NCI-H1417 treated with DMSO at 0.1 percent for 48 hours (cell line): ENCODE measurements around the gene FSTL4.

Experiments
- DNase-seq: peaks from one replicate; lab custom pipeline; 2025; lab: John Stamatoyannopoulos, UW

FSTL4 gene

GRCh38 chr5:133291524-133291923 is 320.8 kb downstream of the FSTL4 start:
- DNase-seq = no peak

GRCh38 chr5:133290669-133291240 is 321.6 kb downstream of the FSTL4 start:
- no peak for DNase-seq

- peak; percentile 36 for DNase-seq
These were observed 322.5 kb downstream of the FSTL4 start for GRCh38 chr5:133289686-133290367.

- DNase-seq = no peak
These were observed 324.8 kb downstream of the FSTL4 start for GRCh38 chr5:133287500-133287899.

- no peak for DNase-seq
These were observed 325.9 kb downstream of the FSTL4 start for GRCh38 chr5:133286483-133286882.

- DNase-seq = no peak
These were observed 326.7 kb downstream of the FSTL4 start for GRCh38 chr5:133285583-133286021.

GRCh38 chr5:133284306-133284705 is 328.0 kb downstream of the FSTL4 start:
- no peak for DNase-seq

- DNase-seq = no peak
These were observed 334.0 kb downstream of the FSTL4 start for GRCh38 chr5:133278317-133278716.

- DNase-seq = no peak
These were observed 334.6 kb downstream of the FSTL4 start for GRCh38 chr5:133277744-133278143.

GRCh38 chr5:133276171-133276570 is 336.2 kb downstream of the FSTL4 start:
- no peak for DNase-seq

- DNase-seq = no peak
These were observed 336.7 kb downstream of the FSTL4 start for GRCh38 chr5:133275631-133276030.

- DNase-seq = no peak
These were observed 337.8 kb downstream of the FSTL4 start for GRCh38 chr5:133274597-133274935.

GRCh38 chr5:133273661-133274596 is 338.4 kb downstream of the FSTL4 start:
- DNase-seq = no peak

GRCh38 chr5:133272345-133272744 is 340.0 kb downstream of the FSTL4 start:
- DNase-seq = no peak

- no peak for DNase-seq
These were observed 340.7 kb downstream of the FSTL4 start for GRCh38 chr5:133271606-133272005.

- no peak for DNase-seq
These were observed 342.6 kb downstream of the FSTL4 start for GRCh38 chr5:133269691-133270090.

- DNase-seq = no peak
These were observed 344.7 kb downstream of the FSTL4 start for GRCh38 chr5:133267601-133268000.

- no peak for DNase-seq
These were observed 345.4 kb downstream of the FSTL4 start for GRCh38 chr5:133266966-133267365.

- DNase-seq = no peak
These were observed 345.8 kb downstream of the FSTL4 start for GRCh38 chr5:133266527-133266878.

GRCh38 chr5:133265720-133266526 is 346.4 kb downstream of the FSTL4 start:
- DNase-seq = no peak

GRCh38 chr5:133265257-133265656 is 347.1 kb downstream of the FSTL4 start:
- no peak for DNase-seq

GRCh38 chr5:133262690-133263089 is 349.7 kb downstream of the FSTL4 start:
- DNase-seq = no peak
